ENCODE measurements around the gene RRP1.

Gene RRP1

DNA sequence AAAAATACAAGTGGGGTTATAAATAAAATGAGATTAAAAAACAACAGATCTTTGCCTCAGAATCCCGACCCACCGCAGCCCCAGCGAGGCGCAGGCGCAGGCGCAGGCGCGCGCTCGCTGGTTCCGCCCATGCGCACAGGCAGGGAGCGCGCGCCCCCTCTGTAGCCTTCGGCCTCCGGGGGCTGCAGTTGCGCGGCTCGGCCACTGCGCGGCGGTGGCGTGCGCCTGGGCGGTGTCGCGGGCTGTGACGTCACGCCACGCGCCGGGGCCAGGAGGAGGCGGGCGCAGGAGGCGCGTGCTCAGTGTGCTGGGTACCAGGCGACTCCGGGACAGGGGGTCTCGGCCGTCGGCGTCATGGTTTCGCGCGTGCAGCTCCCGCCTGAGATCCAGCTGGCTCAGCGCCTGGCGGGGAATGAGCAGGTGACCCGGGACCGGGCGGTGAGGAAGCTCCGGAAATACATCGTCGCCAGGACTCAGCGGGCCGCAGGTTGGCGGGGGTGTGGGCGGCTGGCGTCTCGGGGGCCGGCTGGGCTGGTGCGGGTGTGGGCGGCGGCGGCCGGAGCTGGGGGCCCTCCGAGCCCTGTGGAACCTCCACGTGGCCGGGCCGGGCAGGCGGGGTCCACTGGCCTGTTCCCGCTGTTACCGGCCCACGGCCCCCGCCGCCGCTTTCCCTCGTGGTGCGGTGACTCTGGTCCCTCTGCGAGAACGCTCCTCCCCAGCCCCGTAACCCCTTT is at the start of gene RRP1:
TSS of gene RRP1 (plus strand) at position 302 of the 734 bp plus-strand sequence. CDS start at position 355, 53 bp downstream.
- DNase-seq: peak; percentile 64

GRCh38 chr21:43739621-43740435 is 49.5 kb upstream of the RRP1 start:
- DNase-seq: no peak

- DNase-seq: peak; percentile 10
Measured at GRCh38 chr21:43740497-43741156, 48.8 kb upstream of the RRP1 start.

DNA sequence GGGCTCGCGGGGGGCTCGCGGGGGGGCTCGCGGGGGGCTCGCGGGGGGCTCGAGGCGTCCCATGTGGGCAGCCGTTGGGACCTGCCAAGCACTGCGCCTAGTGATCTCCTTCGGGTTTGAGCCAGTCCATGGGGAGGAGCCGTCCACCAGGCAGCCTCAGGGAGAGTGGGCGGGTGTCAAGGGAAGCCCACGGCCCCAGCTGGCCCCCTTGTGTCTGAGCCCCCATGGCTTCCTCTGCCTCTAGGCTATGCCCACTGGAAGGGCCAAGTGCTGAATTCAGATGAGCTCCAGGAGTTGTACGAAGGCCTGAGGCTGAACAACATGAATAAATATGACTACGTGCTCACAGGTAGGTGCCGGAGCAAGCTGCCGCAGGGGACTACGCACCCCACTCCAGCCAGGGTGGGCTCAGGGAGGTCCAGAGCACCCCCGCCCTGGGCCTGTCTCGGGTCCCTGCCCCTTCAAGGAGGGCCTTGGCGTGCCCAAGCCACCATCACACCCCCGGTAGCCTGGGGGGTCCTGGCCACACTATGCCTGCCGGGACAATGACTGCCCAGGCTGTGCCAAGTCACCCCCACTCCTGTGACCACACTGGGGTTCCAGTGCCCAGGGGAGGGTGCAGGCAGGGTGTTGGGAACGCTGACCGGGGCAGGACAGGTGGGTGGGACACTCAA is 47.8 kb upstream of the RRP1 start:
- no peak for DNase-seq

- no peak for DNase-seq
Measured at GRCh38 chr21:43743947-43744346, 45.4 kb upstream of the RRP1 start.

DNA sequence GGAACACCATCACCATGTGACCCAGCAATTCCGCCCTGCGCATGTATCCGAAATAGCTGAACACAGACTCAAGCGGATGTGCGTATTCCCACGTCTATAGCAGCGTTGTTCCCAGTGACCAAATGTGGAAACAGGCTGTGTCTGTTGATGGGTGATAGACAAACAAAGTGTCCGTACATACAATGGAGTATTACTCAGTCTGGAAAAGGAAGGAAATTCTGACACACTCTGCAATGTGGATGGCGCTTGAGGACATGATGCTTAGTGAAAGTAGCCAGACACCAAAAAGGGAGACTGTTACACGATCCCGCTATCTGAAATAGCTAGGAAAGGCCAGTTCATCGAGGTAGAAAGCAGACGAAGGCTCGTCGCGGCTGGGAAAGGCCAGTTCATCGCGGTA is 44.7 kb upstream of the RRP1 start:
- no peak for DNase-seq

DNA sequence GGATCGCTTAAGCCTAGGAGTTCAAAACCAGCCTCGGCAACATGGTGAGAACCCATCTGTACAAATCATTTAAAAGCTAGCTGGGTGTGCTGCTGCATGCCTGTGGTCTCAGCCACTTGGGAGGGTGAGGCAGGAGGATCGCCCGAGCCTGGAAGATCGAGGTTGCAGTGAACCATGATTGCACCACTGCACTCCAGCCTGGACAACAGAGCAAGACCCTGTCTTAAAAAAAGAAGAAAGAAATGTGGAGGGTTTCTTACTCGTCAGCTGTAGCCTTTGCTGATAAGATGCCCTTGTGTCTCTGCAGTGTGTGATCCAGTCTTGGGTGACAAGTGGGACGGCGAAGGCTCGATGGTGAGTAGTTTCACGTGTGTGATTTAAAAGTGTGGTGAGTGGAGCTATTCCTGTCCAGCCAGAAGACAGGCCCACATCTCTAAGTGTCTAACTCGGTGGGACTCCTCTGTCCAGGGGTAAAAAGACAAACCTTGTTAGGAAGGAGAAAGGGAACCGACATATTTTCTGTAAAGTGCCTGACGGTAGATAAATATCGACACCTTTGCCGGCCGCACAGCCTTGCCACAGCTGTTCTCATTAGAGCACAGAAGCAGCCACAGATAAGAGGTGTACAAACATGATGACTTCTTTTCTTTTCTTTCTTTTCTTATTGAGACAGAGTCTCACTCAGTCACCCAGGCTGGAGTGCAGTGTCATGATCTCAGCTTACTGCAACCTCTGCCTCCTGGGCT is 43.4 kb upstream of the RRP1 start:
- no peak for DNase-seq

- DNase-seq: no peak
Measured at GRCh38 chr21:43748622-43749021, 40.8 kb upstream of the RRP1 start.

- no peak for DNase-seq
Measured at GRCh38 chr21:43749651-43750262, 39.6 kb upstream of the RRP1 start.

GRCh38 chr21:43750339-43751033 is 38.9 kb upstream of the RRP1 start:
- DNase-seq: no peak

DNA sequence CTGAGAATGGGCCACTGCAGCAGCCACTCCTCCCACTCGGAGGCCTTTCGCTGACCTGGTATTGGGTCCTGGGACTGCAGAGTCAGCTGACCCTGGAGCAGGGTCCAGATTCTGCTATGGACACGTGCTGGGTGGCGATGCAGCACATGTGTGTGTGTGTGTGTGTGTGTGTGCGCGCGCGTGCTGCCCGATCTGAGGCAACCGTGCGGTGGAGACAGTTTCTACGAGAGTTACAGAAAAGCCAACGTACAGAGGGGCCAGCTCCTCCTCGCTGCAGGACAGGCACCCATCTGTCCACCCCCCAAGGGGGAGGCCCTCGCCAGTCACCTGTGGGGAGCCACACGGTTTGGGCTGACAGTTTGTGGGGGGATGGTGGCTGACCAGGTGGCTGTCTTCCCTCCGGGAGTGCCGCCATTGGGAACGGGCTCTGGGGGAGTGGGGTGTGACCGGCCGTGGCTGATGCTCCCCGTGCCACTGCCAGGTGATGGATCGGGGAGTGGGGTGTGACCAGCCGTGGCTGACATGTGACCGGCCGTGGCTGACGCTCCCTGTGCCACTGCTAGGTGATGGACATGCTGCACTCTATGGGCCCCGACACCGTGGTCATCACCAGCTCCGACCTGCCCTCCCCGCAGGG is 37.3 kb upstream of the RRP1 start:
- no peak for DNase-seq

GRCh38 chr21:43752758-43753438 is 36.5 kb upstream of the RRP1 start:
- DNase-seq: no peak

GRCh38 chr21:43753439-43753799 is 36.0 kb upstream of the RRP1 start:
- no peak for DNase-seq

DNA sequence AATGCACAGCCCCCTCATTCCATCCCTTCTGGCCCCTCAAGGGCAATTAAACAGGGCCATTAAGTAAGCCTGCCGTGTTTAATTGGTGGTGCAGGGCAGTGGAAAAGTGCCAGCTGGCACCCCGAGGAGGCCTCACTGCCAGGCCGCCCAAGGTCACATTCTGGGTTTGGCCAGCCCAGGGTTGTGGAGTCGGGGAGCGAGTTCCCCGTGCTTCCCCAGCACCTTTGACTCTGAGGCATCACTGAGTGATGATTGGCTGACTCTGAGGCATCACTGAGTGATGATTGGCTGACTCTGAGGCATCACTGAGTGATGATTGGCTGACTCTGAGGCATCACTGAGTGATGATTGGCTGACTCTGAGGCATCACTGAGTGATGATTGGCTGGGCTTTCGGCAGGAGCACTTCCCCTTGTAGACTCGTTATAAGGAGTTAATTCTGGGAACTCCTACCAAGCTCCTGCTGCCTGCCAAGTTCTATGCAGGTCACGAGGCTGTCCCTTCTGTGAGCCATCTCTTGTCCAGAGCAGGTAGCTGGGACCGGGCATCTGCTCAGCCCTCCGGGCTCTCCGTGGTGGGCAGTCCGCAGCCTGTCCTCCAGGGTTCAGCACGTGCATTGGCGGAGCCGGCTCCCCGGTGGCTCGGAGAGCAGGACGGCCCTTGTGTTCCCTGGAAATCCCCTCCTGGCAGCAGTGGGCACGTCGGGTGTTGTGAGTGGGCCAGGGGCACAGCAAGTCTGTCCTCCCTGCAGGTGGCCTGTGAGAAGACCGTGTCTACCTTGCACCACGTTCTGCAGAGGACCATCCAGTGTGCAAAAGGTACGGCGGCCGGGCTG is 34.2 kb upstream of the RRP1 start:
- DNase-seq: no peak

GRCh38 chr21:43755820-43756594 is 33.4 kb upstream of the RRP1 start:
- no peak for DNase-seq

DNA sequence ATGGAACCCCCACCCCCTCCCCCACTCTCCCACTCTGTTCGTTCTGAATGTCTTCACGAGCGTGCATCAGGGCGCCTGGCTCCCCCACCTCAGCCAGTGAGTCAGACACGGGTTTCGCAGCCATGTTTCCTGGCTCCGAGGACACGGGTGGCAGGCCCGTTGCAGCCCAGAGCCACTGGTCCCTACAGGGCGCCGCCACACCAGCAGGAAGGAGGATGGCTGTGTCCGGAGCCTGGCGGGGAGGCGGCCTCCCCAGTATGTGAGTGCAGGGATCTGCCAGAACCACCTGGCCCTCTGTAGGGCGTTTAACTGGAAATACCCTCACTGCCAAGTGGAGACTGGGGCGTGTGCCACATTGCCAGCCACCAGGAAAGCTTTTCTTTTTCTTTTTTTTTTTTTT is 31.8 kb upstream of the RRP1 start:
- no peak for DNase-seq

DNA sequence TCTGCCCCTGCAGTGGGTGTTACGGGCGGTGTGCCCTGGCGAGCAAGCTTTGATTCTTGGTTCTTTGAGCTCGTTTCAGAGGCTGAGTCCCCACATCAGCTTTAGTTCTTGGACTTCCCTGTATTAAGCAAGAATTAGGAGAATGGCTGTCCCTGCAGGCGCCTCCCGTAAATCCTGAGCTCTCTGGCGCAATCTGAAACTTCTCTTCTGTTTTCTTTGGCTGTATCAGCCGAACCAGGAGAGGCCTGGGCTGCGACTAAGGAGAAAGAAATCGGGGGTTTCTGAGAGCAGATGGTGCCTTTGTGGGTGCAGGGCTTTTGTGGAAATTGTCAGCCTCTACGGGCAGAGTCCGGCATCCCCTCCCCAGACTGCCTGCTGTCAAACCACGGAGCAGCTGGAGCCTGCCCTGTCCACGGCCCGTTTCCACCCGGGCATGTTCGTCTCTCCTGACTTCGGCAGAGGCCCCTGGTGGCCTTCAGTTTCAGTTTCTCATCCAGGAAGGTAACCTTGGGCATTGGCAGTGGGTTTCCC is 31.2 kb upstream of the RRP1 start:
- no peak for DNase-seq

DNA sequence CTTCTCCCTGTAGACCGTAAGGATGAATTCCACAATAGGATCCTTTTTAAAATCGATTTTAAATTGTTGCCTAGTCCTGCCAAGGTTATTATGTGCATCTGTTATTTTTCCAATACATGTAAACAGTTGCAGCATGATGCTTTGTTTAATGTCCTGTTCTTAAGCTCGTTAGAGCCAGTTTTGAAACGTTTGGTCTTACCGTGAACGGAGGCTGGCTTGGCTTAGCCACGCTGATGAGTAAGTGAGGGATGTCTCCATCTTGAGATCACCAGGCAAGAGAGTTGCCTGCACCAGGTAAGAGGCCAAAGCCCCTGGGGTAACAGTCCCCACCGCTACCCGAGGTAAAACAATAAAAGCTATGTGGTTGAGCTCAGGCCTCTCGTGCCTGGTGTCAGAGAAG is 30.6 kb upstream of the RRP1 start:
- DNase-seq: no peak

All from NCI-H1417 treated with DMSO at 0.1 percent for 48 hours (cell line).